GM12878 (cell line): ENCODE results near the gene KRTAP17-1. TPM values are rescaled to one million over a fixed set of nuclear protein-coding genes. Genes with fewer than 3 reads are reported as not detected.

Experiments
- ATAC-seq: fragments of 200-7000 bp; cut with Tn5 transposase; 3 replicates; pipeline ENCODE4 v1.9.1; 2020; ENCODE audit warnings: mild to moderate bottlenecking, moderate library complexity
- BruUV-seq: library from RNA; stranded (reverse); fragments of 400-500 nt; replicated peaks from 2 replicates; lab custom pipeline; 2021; lab: Mats Ljungman, UMichigan
- CTCF ChIA-PET: fragments of 300-600 bp; sonication (Branson Sonifier 250); formaldehyde crosslinking; extraction: SDS; loops from one replicate; lab custom pipeline; 2021; ENCODE audit warnings: inconsistent platforms; lab: Yijun Ruan, JAX
- POLR2A ChIA-PET: fragments of 350-600 bp; formaldehyde crosslinking; extraction: SDS; loops from one replicate; lab custom pipeline; 2021; ENCODE audit warnings: inconsistent platforms; lab: Charles Lee
- RAD21 ChIA-PET: fragments of 300-600 bp; sonication (Branson Sonifier 250); formaldehyde crosslinking; loops from one replicate; lab custom pipeline; 2023; ENCODE audit warnings: antibody characterized with exemption; ENCODE audit not compliant: unreplicated experiment; lab: Charles Lee
- SMC1A ChIA-PET: fragments of 300-600 bp; sonication (Branson Sonifier 250); formaldehyde crosslinking; loops from one replicate; lab custom pipeline; 2023; ENCODE audit not compliant: unreplicated experiment, uncharacterized antibody; lab: Charles Lee
- DNase-seq: peaks from one replicate; pipeline ENCODE4 v3.0.0-alpha.2; 2011; ENCODE audit warnings: low read depth, low spot score
- FAIRE-seq: peaks from 3 replicates; lab custom pipeline; 2011; peaks lifted over from hg19 to GRCh38; lab: Jason Lieb, UNC
- H2AFZ ChIP-seq: 2 replicates; pipeline ENCODE4 v1.6.0; 2011; ENCODE audit warnings: low read depth, low read length, control low read depth; ENCODE audit not compliant: control insufficient read depth
- H3K27ac ChIP-seq: 2 replicates; pipeline ENCODE4 v1.5.1; 2011; ENCODE audit warnings: control low read depth; ENCODE audit not compliant: control insufficient read depth, insufficient read depth
- H3K27me3 ChIP-seq, 2 experiments: replicated peaks in 1 of 2; 2 replicates each; pipeline versions ENCODE4 v1.6.0 to v1.6.1; 2011; ENCODE audit warnings: low read length in 1 of 2; ENCODE audit not compliant: control insufficient read depth in 2 of 2, insufficient read depth in 2 of 2
- H3K36me3 ChIP-seq, 2 experiments: 2 replicates each; pipeline ENCODE4 v1.5.1; 2011; ENCODE audit warnings: low read length in 1 of 2; ENCODE audit not compliant: control insufficient read depth in 2 of 2, insufficient read depth in 2 of 2
- H3K4me1 ChIP-seq: 2 replicates; pipeline ENCODE4 v1.6.1; 2011; ENCODE audit warnings: mild to moderate bottlenecking, low read length, moderate library complexity, mixed read lengths; ENCODE audit not compliant: control insufficient read depth, insufficient read depth
- H3K4me2 ChIP-seq: 2 replicates; pipeline ENCODE4 v1.6.0; 2011; ENCODE audit warnings: control low read depth; ENCODE audit not compliant: control insufficient read depth, insufficient read depth
- H3K4me3 ChIP-seq: fragments of 200-600 bp; sonication (generic); 2 replicates; pipeline ENCODE4 v1.5.1; 2016
- H3K79me2 ChIP-seq: 2 replicates; pipeline ENCODE4 v1.6.0; 2011; ENCODE audit warnings: low read length; ENCODE audit not compliant: control insufficient read depth, insufficient read depth
- H3K9ac ChIP-seq: 2 replicates; pipeline ENCODE4 v1.8.0; 2011; ENCODE audit warnings: low read length, control low read depth, mixed read lengths; ENCODE audit not compliant: control insufficient read depth, insufficient read depth
- H3K9me3 ChIP-seq: replicated peaks from 3 replicates; pipeline ENCODE4 v1.5.1; 2011; ENCODE audit warnings: mild to moderate bottlenecking, low read length; ENCODE audit not compliant: control insufficient read depth, insufficient read depth
- H4K20me1 ChIP-seq: 2 replicates; pipeline ENCODE4 v1.6.0; 2011; ENCODE audit not compliant: control insufficient read depth, insufficient read depth
- IRF4 ChIP-seq: IDR thresholded peaks from 2 replicates; pipeline ENCODE4 v1.6.1; 2011; ENCODE audit warnings: low read depth, low read length
- RAD21 ChIP-seq: IDR thresholded peaks from 2 replicates; pipeline ENCODE4 v1.6.1; 2011; ENCODE audit warnings: mild to moderate bottlenecking, low read depth, low read length, moderate library complexity; ENCODE audit not compliant: insufficient read depth
- SMC3 ChIP-seq: IDR thresholded peaks from 2 replicates; pipeline ENCODE4 v1.6.1; 2011; ENCODE audit warnings: low read length, improper control_type of control experiment, borderline replicate concordance
- WGBS: methylation state at CpG from one replicate; pipeline ENCODE4 v1.1.6; 2016; ENCODE audit warnings: low lambda C conversion rate; ENCODE audit not compliant: insufficient replicate concordance, insufficient coverage; ENCODE audit errors: missing lambda C conversion rate; 5-methylcytosine and 5-hydroxymethylcytosine counted together
- in situ Hi-C: fragments of 300-500 bp; cut with MboI; formaldehyde crosslinking; loops from 9 replicates; pipeline ENCODE4 v1.14.3; 2018; ENCODE audit warnings: mixed read lengths
- intact Hi-C: fragments of 100-400 bp; cut with micrococcal nuclease; formaldehyde crosslinking; loops from one replicate; pipeline ENCODE4 v1.14.2; 2022; ENCODE audit not compliant: unreplicated experiment
- polyA plus RNA-seq, 11 experiments: library from polyadenylated mRNA; depleted of rRNA in 4 of 11; unstranded in 6 of 11; stranded (reverse) in 5 of 11; fragments of >200 nt; fragmentation: Nextera tagmentation in 4 of 11; fragmentation: Illumina TruSeq in 1 of 11; extraction: Ambion mirVana in 4 of 11; extraction: Trizol in 1 of 11; gene quantifications; 1 replicate in 1 of 11; 2 replicates in 10 of 11; pipeline versions ENCODE4 v1.2.1 to v1.2.3, GENCODE V29; 2011 to 2016; ENCODE audit warnings: inconsistent platforms in 2 of 11, missing spikeins in 2 of 11, low read depth in 1 of 11
- total RNA-seq, 4 experiments: library from RNA; depleted of rRNA in 3 of 4; stranded (reverse); fragments of >200 nt in 3 of 4; fragmentation: Illumina TruSeq in 1 of 4; extraction: Trizol in 1 of 4; gene quantifications; 2 replicates each; pipeline versions ENCODE4 v1.2.1 to v1.2.3, GENCODE V29; 2013 to 2021
- TF ChIP-seq, protein P1 (sequence below): fragments of 450-650 bp; conservative IDR thresholded peaks from 2 replicates; pipeline ENCODE4 v1.6.1; 2017; ENCODE audit warnings: mild to moderate bottlenecking, moderate library complexity
- TF ChIP-seq, protein P2 (sequence below): fragments of 450-650 bp; formaldehyde crosslinking; IDR thresholded peaks from 2 replicates; pipeline ENCODE4 v1.5.0; 2022; ENCODE audit warnings: mild to moderate bottlenecking, missing genetic modification characterization
- TF ChIP-seq, protein P3 (sequence below), 3 experiments: IDR thresholded peaks in 2 of 3; conservative IDR thresholded peaks in 1 of 3; 2 replicates each; pipeline ENCODE4 v1.5.1; 2011; ENCODE audit warnings: low read depth in 3 of 3, low read length in 3 of 3, mild to moderate bottlenecking in 3 of 3, control low read depth in 2 of 3, moderate library complexity in 2 of 3, inconsistent platforms in 1 of 3, mixed read lengths in 1 of 3; ENCODE audit not compliant: control insufficient read depth in 2 of 3, insufficient read depth in 1 of 3; ENCODE audit errors: extremely low read depth in 1 of 3

The KRTAP17-1 gene
- total and polyA plus RNA-seq, 10 of the 15 experiments (the other 5 are each of a cell fraction or from before 2014, with no cell fraction given) = 0.16 to 5.7 (median 0.17) TPM; not detected in 7

DNA sequence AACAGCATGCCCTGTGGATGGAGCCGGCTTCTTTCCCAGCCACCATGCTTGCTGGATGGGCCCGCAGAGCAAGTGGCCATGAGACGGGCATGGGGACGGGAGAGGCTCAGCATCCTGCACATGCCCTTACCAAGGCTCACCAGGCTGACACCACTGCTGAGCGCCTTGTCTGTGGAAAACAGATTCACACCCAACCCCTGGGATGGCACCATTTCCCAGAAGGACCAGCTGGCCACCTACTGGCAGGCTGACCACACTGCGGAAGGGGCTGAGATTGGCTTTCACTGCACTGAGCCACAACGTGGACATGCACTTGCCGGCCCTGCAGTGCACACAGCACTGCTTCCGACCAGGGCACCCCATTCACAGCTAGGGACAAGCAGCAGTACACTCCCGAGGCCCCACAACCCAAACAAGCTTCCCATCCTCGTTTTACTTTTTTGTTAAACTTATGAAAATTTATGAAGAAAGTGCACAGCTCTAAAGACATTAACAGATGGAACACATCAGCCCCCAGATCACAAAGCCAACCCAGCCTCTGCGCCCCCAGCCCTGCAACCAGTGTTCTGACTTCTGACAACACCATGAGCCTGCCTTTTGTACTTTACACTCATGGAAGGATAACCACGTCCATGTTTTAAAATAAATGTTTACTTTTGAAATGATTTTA lies 13.9 kb upstream of the KRTAP17-1 start:
- Histone ChIP-seq H3K79me2 (no peaks in the 10 kb centered on the region), H2AFZ (no peak overlapping the region)
- in situ Hi-C loops = no loop called here
- intact Hi-C loops = loop anchor here (10.0 kb wide), 1 partner anchor 705 kb away; no protein-coding TSS in a partner anchor
- peak; percentile 66 for ATAC-seq
- TF ChIP-seq, protein P1, sequence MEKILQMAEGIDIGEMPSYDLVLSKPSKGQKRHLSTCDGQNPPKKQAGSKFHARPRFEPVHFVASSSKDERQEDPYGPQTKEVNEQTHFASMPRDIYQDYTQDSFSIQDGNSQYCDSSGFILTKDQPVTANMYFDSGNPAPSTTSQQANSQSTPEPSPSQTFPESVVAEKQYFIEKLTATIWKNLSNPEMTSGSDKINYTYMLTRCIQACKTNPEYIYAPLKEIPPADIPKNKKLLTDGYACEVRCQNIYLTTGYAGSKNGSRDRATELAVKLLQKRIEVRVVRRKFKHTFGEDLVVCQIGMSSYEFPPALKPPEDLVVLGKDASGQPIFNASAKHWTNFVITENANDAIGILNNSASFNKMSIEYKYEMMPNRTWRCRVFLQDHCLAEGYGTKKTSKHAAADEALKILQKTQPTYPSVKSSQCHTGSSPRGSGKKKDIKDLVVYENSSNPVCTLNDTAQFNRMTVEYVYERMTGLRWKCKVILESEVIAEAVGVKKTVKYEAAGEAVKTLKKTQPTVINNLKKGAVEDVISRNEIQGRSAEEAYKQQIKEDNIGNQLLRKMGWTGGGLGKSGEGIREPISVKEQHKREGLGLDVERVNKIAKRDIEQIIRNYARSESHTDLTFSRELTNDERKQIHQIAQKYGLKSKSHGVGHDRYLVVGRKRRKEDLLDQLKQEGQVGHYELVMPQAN = no peak
- TF ChIP-seq SMC3 (peak; percentile 18; the same call in 1 of the 2 replicates), RAD21 (peak; percentile 49), IRF4 (no peak)
- TF ChIP-seq, protein P2, sequence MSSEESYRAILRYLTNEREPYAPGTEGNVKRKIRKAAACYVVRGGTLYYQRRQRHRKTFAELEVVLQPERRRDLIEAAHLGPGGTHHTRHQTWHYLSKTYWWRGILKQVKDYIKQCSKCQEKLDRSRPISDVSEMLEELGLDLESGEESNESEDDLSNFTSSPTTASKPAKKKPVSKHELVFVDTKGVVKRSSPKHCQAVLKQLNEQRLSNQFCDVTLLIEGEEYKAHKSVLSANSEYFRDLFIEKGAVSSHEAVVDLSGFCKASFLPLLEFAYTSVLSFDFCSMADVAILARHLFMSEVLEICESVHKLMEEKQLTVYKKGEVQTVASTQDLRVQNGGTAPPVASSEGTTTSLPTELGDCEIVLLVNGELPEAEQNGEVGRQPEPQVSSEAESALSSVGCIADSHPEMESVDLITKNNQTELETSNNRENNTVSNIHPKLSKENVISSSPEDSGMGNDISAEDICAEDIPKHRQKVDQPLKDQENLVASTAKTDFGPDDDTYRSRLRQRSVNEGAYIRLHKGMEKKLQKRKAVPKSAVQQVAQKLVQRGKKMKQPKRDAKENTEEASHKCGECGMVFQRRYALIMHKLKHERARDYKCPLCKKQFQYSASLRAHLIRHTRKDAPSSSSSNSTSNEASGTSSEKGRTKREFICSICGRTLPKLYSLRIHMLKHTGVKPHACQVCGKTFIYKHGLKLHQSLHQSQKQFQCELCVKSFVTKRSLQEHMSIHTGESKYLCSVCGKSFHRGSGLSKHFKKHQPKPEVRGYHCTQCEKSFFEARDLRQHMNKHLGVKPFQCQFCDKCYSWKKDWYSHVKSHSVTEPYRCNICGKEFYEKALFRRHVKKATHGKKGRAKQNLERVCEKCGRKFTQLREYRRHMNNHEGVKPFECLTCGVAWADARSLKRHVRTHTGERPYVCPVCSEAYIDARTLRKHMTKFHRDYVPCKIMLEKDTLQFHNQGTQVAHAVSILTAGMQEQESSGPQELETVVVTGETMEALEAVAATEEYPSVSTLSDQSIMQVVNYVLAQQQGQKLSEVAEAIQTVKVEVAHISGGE = no peak
- TF ChIP-seq, protein P3, sequence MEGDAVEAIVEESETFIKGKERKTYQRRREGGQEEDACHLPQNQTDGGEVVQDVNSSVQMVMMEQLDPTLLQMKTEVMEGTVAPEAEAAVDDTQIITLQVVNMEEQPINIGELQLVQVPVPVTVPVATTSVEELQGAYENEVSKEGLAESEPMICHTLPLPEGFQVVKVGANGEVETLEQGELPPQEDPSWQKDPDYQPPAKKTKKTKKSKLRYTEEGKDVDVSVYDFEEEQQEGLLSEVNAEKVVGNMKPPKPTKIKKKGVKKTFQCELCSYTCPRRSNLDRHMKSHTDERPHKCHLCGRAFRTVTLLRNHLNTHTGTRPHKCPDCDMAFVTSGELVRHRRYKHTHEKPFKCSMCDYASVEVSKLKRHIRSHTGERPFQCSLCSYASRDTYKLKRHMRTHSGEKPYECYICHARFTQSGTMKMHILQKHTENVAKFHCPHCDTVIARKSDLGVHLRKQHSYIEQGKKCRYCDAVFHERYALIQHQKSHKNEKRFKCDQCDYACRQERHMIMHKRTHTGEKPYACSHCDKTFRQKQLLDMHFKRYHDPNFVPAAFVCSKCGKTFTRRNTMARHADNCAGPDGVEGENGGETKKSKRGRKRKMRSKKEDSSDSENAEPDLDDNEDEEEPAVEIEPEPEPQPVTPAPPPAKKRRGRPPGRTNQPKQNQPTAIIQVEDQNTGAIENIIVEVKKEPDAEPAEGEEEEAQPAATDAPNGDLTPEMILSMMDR (IDR thresholded peaks at IDR 0.05 in 2 of 3, conservative IDR thresholded peaks at IDR 0.05 in 1 of 3; ENCODE audit: control insufficient read depth in 2 of 3, extremely low read depth in 1 of 3, insufficient read depth in 1 of 3, low read depth in 3 of 3, low read length in 3 of 3) = peak; percentile 34 to 63 (median 44)
- TF ChIP-seq, all 136 proteins: peak for 3
- POLR2A ChIA-PET = no interaction called here
- SMC1A ChIA-PET = no interaction called here
- DNase-seq (no peak), FAIRE-seq (no peak)
- Histone ChIP-seq H3K9me3 (no peaks in the 10 kb centered on the region; the same call in 2 of the 3 replicates), H3K27me3 (no peaks in the 10 kb centered on the region; a peak in 1 of 4 replicates), H3K9ac (no peak overlapping the region), H3K27ac (no peak overlapping the region), H3K4me1 (no peaks in the 10 kb centered on the region), H4K20me1 (no peaks in the 10 kb centered on the region), H3K36me3 (no peaks in the 10 kb centered on the region), H3K4me3 (no peak overlapping the region), H3K4me2 (no peak overlapping the region)
- CTCF ChIA-PET = interaction anchor here (1.2 kb wide), 1 partner anchor 368 kb away, joined by 3 read pairs; no protein-coding TSS in a partner anchor
- 25% methylated on average over 13 of the region's 13 CpGs for WGBS
- RAD21 ChIA-PET = no interaction called here
- no TSS peak for BruUV-seq
